GM12864 (cell line): ENCODE data around the gene NCR3LG1.

ENCODE experiments used
- DNase-seq: peaks from one replicate; pipeline ENCODE4 v3.0.0-alpha.2; 2011; ENCODE audit warnings: low read depth
- H3K4me3 ChIP-seq: 2 replicates; pipeline ENCODE4 v1.5.1; 2011; ENCODE audit warnings: mild to moderate bottlenecking, low read depth, low read length, control low read depth
- TF ChIP-seq, protein P1 (sequence below): IDR thresholded peaks from 2 replicates; pipeline ENCODE4 v1.5.1; 2011; ENCODE audit warnings: low read depth, mild to moderate bottlenecking, moderate library complexity, low read length, control low read depth, inconsistent platforms; ENCODE audit errors: missing control alignments

Gene NCR3LG1

DNA sequence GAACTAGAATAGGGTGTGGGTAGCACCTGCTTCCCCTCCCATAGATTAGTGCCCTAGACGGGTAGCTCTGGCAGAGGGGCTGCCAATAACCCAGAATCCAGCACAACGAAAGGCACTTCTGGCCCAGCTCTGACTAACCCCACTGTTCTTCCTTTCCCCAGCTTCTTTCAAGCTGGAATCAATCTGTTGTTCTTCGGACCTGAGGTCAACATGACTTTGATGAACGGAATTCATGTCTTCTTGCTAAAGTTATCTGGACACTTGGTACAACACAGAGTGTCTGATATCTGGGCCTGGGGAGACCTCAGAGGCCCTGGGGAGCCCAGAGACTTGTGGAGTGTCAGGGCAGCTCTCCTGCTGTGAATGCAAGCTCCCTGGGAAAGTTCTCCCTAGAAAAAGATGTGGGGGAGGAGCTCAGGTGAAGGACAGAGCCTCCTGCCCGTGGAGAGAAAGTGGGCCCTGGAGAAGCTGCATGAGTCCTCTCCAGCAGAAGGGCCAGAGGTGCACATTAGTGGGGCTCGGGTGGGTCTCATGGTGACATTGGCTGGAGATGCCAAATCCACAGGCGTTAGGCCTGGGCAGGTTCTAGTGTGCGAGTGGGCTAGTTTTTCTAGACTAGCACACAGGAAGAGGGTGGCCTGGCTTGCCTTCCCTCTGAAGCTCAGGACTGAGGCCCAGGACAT, 30.6 kb downstream of the NCR3LG1 start:
- no peak overlapping the region for H3K4me3 ChIP-seq
- DNase-seq, result no peak
- TF ChIP-seq, protein P1, sequence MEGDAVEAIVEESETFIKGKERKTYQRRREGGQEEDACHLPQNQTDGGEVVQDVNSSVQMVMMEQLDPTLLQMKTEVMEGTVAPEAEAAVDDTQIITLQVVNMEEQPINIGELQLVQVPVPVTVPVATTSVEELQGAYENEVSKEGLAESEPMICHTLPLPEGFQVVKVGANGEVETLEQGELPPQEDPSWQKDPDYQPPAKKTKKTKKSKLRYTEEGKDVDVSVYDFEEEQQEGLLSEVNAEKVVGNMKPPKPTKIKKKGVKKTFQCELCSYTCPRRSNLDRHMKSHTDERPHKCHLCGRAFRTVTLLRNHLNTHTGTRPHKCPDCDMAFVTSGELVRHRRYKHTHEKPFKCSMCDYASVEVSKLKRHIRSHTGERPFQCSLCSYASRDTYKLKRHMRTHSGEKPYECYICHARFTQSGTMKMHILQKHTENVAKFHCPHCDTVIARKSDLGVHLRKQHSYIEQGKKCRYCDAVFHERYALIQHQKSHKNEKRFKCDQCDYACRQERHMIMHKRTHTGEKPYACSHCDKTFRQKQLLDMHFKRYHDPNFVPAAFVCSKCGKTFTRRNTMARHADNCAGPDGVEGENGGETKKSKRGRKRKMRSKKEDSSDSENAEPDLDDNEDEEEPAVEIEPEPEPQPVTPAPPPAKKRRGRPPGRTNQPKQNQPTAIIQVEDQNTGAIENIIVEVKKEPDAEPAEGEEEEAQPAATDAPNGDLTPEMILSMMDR, result no peak

DNA sequence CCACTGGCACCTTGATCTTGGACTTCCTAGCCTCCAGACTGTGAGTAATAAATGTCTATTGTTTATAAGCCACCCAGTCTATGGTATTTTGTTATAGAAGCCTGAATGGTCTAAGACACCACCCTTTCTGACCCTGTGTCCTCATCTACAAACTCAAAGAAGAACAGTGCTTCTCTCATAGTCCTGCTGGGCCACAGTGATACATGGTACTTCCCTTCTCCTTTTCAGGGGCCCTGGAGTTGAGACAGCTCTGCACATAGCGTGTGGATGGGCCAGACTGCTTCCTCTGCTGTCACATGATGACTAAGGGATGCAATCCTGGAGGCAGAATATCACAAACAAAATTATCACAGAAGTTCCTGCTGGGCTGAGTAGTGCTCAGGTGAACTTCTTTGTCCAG, 31.9 kb downstream of the NCR3LG1 start:
- no peak overlapping the region for H3K4me3 ChIP-seq
- TF ChIP-seq, protein P1, result no peak
- no peak for DNase-seq

DNA sequence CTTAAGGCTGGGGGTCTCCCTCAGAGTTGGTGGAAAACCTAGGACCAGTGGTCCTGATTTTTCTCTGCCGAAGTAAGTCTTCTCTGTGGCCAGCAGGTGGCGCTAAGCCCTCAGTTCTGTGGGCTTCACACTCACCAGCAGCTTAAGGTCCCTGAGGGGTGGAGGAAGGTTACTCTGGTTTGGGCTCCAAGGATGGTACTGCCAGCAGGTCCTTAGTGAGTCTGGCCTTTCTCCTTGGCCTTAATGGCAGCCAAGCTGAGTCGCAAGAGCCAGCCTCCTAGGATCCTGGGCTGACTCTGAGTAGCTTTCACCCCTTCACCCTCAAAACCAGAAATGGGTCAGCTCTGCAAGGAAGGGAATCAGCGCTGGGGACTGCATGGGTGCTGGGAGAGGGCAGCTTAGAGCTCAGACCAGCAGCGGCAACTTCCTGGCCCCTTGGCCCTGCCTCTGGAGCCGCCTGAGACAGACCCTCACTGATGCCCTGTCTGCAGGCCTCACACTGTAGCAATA, 32.5 kb downstream of the NCR3LG1 start:
- peak; percentile 60 for DNase-seq
- TF ChIP-seq, protein P1, result peak; percentile 91
- H3K4me3 ChIP-seq, result no peak overlapping the region

DNA sequence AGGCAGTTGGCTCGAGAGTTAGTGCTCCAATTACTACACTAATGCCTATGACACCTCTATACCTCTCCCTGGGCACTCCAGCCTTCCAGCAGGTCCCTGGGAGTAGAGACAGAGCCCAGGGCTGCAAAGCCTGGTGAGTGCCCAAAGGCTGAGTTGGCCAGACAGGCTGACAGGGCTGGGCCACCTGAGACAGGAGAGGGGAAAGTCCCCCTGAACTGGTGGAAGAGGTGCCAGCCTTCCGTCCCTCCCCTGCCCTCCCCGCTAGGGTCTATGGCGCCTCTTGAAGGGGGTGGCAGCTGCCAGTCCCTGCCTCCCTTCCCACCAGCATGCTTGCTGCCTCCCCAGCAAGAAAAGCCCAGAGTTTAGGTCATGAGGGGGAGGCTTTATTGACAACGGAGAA, 33.9 kb downstream of the NCR3LG1 start:
- no peak for DNase-seq
- TF ChIP-seq, protein P1, result no peak
- H3K4me3 ChIP-seq, result no peak overlapping the region

DNA sequence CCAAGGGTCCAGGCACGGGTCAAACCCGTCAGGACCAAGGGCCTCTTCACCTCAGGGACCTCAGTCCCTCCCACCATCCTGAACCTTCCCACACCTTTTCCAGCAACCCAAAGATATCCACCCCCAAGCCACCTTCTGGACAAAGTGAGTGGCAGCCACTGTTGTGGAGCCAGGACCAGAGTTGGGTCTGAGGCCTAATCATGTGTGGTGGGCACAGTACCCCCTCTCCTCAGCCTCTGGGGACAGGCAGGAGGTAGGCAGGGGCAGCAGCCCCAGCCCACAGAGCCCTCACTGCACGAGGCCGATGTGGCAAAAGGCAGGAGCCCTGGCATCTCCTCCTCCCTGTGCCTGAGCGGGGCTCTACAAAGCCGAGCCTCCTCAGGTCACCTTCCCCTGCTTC, 34.3 kb downstream of the NCR3LG1 start:
- H3K4me3 ChIP-seq, result no peak overlapping the region
- TF ChIP-seq, protein P1, result no peak
- DNase-seq, result no peak

DNA sequence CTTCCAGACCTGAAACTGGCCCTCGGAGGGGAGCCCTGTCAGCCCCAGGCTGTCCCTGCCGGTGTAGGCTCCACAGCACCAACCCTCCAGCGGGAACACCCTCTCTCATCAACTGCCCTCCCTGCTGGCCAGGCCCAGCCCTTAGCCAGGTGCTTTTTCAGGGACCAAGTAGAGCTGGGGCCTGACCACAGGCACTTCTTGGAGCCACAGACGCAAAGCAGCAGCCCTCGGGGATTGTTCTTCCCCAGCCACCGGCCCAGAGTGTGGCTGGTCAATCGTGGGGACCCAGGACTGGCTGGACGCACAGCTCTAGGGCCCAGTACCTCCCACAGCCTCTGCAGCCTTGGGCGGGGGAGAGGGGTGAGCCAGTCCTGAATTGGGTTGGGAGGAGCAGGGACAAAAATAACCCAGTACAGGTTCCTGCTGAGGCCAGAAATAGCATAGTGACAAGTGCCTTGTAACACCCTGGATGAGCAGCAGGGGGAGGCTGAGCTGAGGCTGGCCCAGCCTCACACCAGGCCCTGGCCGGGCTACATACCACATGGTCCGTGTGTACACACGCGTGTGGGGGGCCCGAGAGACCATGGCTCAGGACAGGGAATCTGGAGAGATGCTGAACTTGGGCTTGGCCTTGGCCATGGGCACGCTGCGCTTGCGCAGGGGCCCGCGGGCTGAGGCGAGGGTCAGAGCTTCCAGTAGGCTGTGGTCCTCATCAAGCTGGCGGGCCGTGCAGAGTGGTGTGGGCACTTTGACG, 34.9 kb downstream of the NCR3LG1 start:
- TF ChIP-seq, protein P1, result peak; percentile 83
- no peak overlapping the region for H3K4me3 ChIP-seq
- DNase-seq, result no peak
